Gastrocnemius medialis (tissue), 4 donors: ENCODE data around the gene OFD1. TPM values are rescaled to one million over a fixed set of nuclear protein-coding genes. Genes with fewer than 3 reads are reported as not detected.
"Not testable (repeated sequence)": the region's sequence is repeated elsewhere in the genome, so short reads cannot be mapped to it uniquely, and the experiment has no call there.

ENCODE experiments used
- ATAC-seq, 2 donors: fragments of 150-250 bp; one replicate each; pipeline ENCODE4 v1.9.1; 2016
- DNase-seq, 2 donors: peaks; one replicate each; pipeline ENCODE4 v3.0.0-alpha.2; 2019
- H3K27ac ChIP-seq, 4 donors: fragments of 200-600 bp; sonication (generic); 1 replicate in 1 of 4; 2 replicates in 3 of 4; pipeline ENCODE4 v1.5.1; 2016 to 2018; ENCODE audit warnings: mild to moderate bottlenecking in 2 of 4, moderate library complexity in 1 of 4
- H3K27me3 ChIP-seq, 3 donors: fragments of 200-600 bp; sonication (generic) in 2 of 3; 1 replicate in 1 of 3; 2 replicates in 2 of 3; pipeline versions ENCODE4 v1.5.1 to v1.6.0; 2016 to 2019; ENCODE audit warnings: mild to moderate bottlenecking in 1 of 3, moderate library complexity in 1 of 3
- H3K36me3 ChIP-seq, 2 donors: fragments of 200-600 bp; sonication (generic) in 1 of 2; one replicate each; pipeline ENCODE4 v1.5.1; 2017 to 2018
- H3K4me1 ChIP-seq, 2 donors: fragments of 200-600 bp; sonication (generic) in 1 of 2; one replicate each; pipeline ENCODE4 v1.5.1; 2016 to 2017; ENCODE audit warnings: mild to moderate bottlenecking in 2 of 2
- H3K4me3 ChIP-seq, 4 donors: fragments of 200-600 bp; sonication (generic) in 3 of 4; 1 replicate in 1 of 4; 2 replicates in 3 of 4; pipeline ENCODE4 v1.5.1; 2016 to 2019; ENCODE audit warnings: mild to moderate bottlenecking in 2 of 4
- H3K9me3 ChIP-seq, 3 donors: fragments of 200-600 bp; sonication (generic) in 2 of 3; 1 replicate in 1 of 3; 2 replicates in 2 of 3; pipeline ENCODE4 v1.5.1; 2016 to 2019
- POLR2A ChIP-seq, 2 donors: fragments of 450-650 bp; IDR thresholded peaks; one replicate each; pipeline ENCODE4 v1.6.1; 2017; ENCODE audit warnings: antibody characterized with exemption in 2 of 2, mild to moderate bottlenecking in 2 of 2, moderate library complexity in 2 of 2
- in situ Hi-C, 4 donors: fragments of 200-750 bp; cut with MboI; loops; one replicate each; pipeline versions ENCODE4 v1.15.0 to v1.8.0; 2017; ENCODE audit warnings: low sequenced_read_pairs in 4 of 4
- intact Hi-C: fragments of 100-400 bp; cut with DNase I; formaldehyde crosslinking; loops from one replicate; pipeline ENCODE4 v1.15.1; 2023; ENCODE audit warnings: low total_unique reads
- total RNA-seq, 4 donors: library from RNA; depleted of rRNA; stranded (reverse); fragments of >200 nt; gene quantifications; one replicate each; pipeline versions ENCODE4 v1.1.0 to v1.2.3, GENCODE V29; 2016
- TF ChIP-seq, protein P1 (sequence below), 5 experiments: fragments of 450-650 bp in 3 of 5; fragments of 200-600 bp in 2 of 5; sonication (generic) in 2 of 5; IDR thresholded peaks in 4 of 5; conservative IDR thresholded peaks in 1 of 5; 1 replicate in 4 of 5; 2 replicates in 1 of 5; pipeline ENCODE4 v1.5.1; 2016 to 2019; ENCODE audit warnings: antibody characterized with exemption in 5 of 5, mild to moderate bottlenecking in 3 of 5, moderate library complexity in 3 of 5

OFD1 gene
- total RNA-seq, 4 donors from 2014 or later: 2.8 to 8.0 (median 7.0) TPM

DNA sequence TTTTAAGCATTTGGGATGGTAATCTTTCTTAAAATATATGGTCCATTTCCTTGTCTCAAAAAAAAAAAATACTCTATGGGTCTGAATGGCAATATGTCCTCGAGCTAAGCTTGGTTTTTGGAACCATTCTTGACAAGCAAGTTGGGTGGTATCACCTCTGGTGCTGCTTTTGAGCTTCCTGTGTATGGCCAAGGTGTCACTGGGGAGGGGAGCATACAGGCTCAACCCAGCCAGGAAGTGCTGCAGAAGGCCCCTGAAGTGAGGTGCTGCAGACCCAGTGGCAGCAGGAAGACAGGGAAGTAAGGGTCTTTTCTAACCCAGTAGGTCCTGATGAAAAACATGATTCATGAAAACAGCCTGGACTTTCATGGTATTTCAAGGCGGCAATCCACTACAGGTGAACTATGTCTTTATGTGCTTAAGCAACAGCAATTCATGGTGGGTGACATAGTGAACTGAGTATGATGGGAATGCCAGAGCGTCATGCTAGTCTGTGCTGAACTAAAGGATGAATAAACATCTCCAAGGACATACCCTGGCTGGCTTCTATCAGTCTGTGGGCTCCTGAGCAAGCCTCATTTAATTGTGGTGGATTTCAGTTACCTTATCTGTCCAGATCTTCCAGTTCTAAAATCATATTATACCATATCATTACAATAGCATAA, 15.2 kb upstream of the OFD1 start:
- TF ChIP-seq, protein P1, sequence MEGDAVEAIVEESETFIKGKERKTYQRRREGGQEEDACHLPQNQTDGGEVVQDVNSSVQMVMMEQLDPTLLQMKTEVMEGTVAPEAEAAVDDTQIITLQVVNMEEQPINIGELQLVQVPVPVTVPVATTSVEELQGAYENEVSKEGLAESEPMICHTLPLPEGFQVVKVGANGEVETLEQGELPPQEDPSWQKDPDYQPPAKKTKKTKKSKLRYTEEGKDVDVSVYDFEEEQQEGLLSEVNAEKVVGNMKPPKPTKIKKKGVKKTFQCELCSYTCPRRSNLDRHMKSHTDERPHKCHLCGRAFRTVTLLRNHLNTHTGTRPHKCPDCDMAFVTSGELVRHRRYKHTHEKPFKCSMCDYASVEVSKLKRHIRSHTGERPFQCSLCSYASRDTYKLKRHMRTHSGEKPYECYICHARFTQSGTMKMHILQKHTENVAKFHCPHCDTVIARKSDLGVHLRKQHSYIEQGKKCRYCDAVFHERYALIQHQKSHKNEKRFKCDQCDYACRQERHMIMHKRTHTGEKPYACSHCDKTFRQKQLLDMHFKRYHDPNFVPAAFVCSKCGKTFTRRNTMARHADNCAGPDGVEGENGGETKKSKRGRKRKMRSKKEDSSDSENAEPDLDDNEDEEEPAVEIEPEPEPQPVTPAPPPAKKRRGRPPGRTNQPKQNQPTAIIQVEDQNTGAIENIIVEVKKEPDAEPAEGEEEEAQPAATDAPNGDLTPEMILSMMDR (IDR thresholded peaks at IDR 0.05 in 4 of 5, conservative IDR thresholded peaks at IDR 0.05 in 1 of 5): no peak
- no peak for TF ChIP-seq POLR2A (IDR thresholded peaks at IDR 0.05)
- no peak overlapping the region for H3K4me3 ChIP-seq
- in situ Hi-C loops: no loop called here
- H3K27ac ChIP-seq: peak overlapping the region in 3 of 4 donors; percentile 40 to 74 (median 49)
- DNase-seq: no peak
- no peaks in the 10 kb centered on the region for H3K27me3 ChIP-seq
- no peaks in the 10 kb centered on the region for H3K9me3 ChIP-seq
- ATAC-seq: peak in 1 of 2 donors; percentile 55
- intact Hi-C loops: loop anchor here (2.0 kb wide), 1 partner anchor 27 kb away; no protein-coding TSS in a partner anchor
- H3K4me1 ChIP-seq: peaks cover 9 to 13% of the 10 kb centered on the region in 2 donors
- no peaks in the 10 kb centered on the region for H3K36me3 ChIP-seq

DNA sequence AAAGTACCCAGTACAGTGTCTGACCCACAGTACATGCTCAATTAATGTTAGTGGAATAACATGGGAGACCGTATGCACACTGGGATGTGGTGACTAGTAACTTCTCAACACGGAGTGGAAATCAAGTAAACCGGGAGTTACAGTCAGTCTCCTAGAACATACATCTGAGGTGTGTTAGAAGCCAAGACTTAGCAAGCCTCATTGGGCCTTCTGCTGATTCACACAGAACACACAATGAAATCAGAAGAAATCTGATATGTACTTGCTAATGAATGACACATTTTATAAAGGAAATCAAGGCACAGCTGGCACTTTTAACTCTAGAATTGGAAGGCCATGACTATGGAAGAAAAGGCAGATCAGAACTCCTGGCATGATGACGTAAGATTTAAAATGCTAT, 13.2 kb upstream of the OFD1 start:
- peaks cover 9 to 13% of the 10 kb centered on the region in 2 donors for H3K4me1 ChIP-seq
- no peak for DNase-seq
- intact Hi-C loops: loop anchor here (10.0 kb wide), 1 partner anchor 1753 kb away; no protein-coding TSS in a partner anchor

DNA sequence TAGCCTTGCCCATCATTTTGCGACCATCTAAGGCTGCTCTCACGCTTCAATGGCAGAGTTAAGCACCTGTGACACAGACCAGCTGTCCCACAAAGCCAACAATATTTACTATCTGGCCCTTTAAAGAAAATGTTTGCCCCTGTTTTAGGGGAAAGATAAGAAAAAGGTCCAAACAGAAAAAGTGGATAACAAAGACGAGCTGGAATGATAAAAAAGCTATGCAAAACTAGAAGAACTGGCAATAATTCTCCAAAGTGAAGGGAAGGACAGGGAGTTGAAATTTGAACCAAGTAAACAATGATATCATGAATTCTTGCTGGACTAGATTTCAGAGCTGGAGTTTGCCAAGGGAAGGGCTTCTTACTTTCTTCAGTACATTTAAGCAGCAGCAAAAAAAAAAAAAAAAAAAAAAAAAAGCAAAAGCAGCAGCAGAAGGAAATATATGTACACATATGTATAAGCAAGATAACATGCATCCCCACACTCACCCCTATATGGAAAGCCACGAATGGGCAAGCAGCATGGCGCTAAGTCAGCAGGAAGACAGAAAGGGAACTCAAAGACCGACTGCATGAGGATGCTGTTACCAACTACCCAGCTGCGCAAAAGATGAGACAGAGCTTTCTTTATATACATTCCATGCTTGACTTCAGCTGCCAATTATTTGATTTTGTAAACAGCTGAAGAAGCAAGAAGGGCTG, 12.6 kb upstream of the OFD1 start:
- Histone ChIP-seq H3K9me3 (no peaks in the 10 kb centered on the region), H3K27me3 (no peaks in the 10 kb centered on the region), H3K36me3 (no peaks in the 10 kb centered on the region), H3K27ac (peak overlapping the region; percentile 64 to 74 (median 72)), H3K4me1 (peaks cover 9 to 13% of the 10 kb centered on the region in 2 donors), H3K4me3 (no peak overlapping the region)
- TF ChIP-seq, protein P1 (IDR thresholded peaks at IDR 0.05 in 4 of 5, conservative IDR thresholded peaks at IDR 0.05 in 1 of 5): no peak
- TF ChIP-seq POLR2A (IDR thresholded peaks at IDR 0.05): no peak
- DNase-seq (no peak), ATAC-seq (peak; percentile 69 to 85)
- intact Hi-C loops (loop anchor here (10.0 kb wide), 1 partner anchor 1753 kb away; no protein-coding TSS in a partner anchor), in situ Hi-C loops (no loop called here)

More for the DNA sequence above, 13.2 kb upstream of the OFD1 start:
- TF ChIP-seq POLR2A (IDR thresholded peaks at IDR 0.05): no peak
- TF ChIP-seq, protein P1 (IDR thresholded peaks at IDR 0.05 in 4 of 5, conservative IDR thresholded peaks at IDR 0.05 in 1 of 5): no peak
- H3K9me3 ChIP-seq: no peaks in the 10 kb centered on the region
- ATAC-seq: no peak
- H3K36me3 ChIP-seq: no peaks in the 10 kb centered on the region
- peak overlapping the region; percentile 64 to 74 (median 72) for H3K27ac ChIP-seq
- H3K27me3 ChIP-seq: no peaks in the 10 kb centered on the region
- in situ Hi-C loops: no loop called here
- H3K4me3 ChIP-seq: no peak overlapping the region

DNA sequence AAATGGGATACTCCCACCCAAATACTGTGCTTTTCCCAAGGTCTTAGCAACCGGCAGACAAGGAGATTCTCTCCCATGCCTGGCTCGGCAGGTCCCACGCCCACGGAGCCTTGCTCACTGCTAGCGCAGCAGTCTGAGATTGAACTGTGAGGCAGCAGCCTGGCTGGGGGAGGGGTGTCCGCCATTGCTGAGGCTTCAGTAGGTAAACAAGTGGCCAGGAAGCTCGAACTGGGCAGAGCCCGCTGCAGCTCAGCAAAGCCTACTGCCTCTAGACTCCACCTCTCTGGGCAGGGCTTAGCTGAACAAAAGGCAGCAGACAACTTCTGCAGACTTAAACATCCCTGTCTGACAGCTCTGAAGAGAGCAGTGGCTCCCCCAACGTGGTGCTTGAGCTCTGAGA, 9.7 kb upstream of the OFD1 start:
- H3K27me3 ChIP-seq, ATAC-seq, H3K9me3 ChIP-seq, DNase-seq, H3K36me3 ChIP-seq, H3K27ac ChIP-seq, H3K4me1 ChIP-seq, H3K4me3 ChIP-seq: not testable (repeated sequence)
- in situ Hi-C loops: loop anchor here in 1 of 4 donors (25.0 kb wide), 1 partner anchor 312 kb away; the partner anchor contains the start of gene GEMIN8
- intact Hi-C loops: loop anchor here (10.0 kb wide), 1 partner anchor 1750 kb away; no protein-coding TSS in a partner anchor

DNA sequence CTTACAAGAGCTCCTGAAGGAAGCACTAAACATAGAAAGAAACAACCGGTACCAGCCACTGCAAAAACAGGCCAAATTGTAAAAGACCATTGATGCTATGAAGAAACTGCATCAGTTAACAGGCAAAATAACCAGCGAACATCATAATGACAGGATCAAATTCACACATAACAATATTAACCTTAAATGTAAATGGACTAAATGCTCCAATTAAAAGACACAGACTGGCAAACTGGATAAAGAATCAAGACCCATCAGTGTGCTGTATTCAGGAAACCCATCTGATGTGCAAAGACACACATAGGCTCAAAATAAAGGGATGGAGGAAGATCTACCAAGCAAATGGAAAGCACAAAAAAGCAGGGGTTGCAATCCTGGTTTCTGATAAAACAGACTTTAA, 8.0 kb upstream of the OFD1 start:
- not testable (repeated sequence) for DNase-seq, H3K9me3 ChIP-seq, H3K27ac ChIP-seq, H3K36me3 ChIP-seq, ATAC-seq, H3K4me3 ChIP-seq, H3K4me1 ChIP-seq, H3K27me3 ChIP-seq
- in situ Hi-C loops: loop anchor here in 1 of 4 donors (25.0 kb wide), 1 partner anchor 311 kb away; the partner anchor contains the start of gene GEMIN8
- intact Hi-C loops: loop anchor here (10.0 kb wide), 1 partner anchor 1748 kb away; no protein-coding TSS in a partner anchor

DNA sequence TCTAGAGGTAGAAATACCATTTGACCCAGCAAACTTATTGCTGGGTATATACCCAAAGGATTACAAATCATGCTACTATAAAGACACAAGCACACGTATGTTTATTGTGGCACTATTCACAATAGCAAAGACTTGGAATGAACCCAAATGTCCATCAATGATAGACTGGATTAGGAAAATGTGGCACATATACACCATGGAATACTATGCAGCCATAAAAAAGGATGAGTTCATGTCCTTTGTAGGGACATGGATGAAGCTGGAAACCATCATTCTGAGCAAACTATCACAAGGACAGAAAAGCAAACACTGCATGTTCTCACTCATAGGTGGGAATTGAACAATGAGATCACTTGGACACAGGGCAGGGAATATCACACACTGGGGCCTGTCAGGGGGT, 4.0 kb upstream of the OFD1 start:
- in situ Hi-C loops: loop anchor here in 2 of 4 donors (10.0 to 25.0 kb wide), 2 partner anchors 76 to 307 kb away; partner anchors contain the start of genes TCEANC (in 2 of the 2) and GEMIN8 (in 1 of the 2)
- not testable (repeated sequence) for H3K27me3 ChIP-seq

More for the DNA sequence above, 4.0 kb upstream of the OFD1 start:
- H3K4me3 ChIP-seq, H3K9me3 ChIP-seq, DNase-seq, H3K36me3 ChIP-seq, intact Hi-C loops, ATAC-seq, H3K27ac ChIP-seq: not testable (repeated sequence)
- H3K4me1 ChIP-seq: peaks cover 2 to 10% of the 10 kb centered on the region in 2 donors
